GM19372 (cell line): Measurements from ENCODE around the gene TGFBR2.

Experiments used
- ATAC-seq: cut with Tn5 transposase; IDR thresholded peaks from one replicate; pipeline ENCODE4 v1.9.1; 2021; ENCODE audit warnings: mild to moderate bottlenecking, low read depth, moderate library complexity; ENCODE audit not compliant: unreplicated experiment

The TGFBR2 gene

GRCh38 chr3:30688776-30689641 is 82.6 kb downstream of the TGFBR2 start:
- ATAC-seq = no peak

DNA sequence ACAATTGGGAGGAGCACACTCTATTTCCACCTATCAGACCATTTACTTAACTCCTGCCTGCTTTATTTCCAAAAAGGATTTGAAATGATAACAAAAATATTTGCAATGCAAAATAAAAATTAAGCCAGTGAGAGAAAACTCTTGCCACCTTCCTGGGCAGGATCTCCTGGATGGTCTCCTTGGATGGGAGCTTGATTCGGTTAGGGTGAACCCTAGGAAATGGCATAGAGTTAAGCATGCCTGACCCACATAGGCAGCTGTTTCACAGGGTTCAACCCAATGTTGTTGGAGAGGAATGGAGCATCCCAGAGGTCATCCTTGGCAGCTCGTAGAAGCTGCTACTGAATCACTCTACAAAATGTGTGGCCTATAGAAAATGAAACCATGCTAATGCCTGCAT is 83.8 kb downstream of the TGFBR2 start:
- no peak for ATAC-seq

- no peak for ATAC-seq
Measured at GRCh38 chr3:30691249-30691880, 85.0 kb downstream of the TGFBR2 start.

GRCh38 chr3:30691944-30692343 is 85.5 kb downstream of the TGFBR2 start:
- ATAC-seq = no peak

GRCh38 chr3:30692498-30693130 is 86.2 kb downstream of the TGFBR2 start:
- ATAC-seq = no peak

DNA sequence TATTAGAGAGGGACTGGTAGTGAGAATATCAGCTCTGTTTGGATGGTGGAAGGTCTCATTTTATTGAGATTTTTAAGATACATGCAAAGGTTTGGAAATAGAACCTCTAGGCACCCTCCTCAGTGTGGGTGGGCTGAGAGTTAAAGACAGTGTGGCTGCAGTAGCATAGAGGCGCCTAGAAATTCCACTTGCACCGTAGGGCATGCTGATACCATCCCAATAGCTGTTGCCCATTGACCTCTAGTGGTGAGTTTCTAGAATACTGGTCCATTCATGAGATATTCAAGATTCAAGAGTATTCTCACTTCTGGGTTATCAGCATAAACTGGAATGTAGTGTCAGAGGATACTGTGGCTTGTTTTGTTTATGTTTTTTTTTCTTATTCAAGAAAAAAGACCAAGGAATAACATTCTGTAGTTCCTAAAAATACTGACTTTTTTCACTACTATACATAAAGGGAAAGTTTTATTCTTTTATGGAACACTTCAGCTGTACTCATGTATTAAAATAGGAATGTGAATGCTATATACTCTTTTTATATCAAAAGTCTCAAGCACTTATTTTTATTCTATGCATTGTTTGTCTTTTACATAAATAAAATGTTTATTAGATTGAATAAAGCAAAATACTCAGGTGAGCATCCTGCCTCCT is 87.2 kb downstream of the TGFBR2 start:
- ATAC-seq = peak; percentile 97

DNA sequence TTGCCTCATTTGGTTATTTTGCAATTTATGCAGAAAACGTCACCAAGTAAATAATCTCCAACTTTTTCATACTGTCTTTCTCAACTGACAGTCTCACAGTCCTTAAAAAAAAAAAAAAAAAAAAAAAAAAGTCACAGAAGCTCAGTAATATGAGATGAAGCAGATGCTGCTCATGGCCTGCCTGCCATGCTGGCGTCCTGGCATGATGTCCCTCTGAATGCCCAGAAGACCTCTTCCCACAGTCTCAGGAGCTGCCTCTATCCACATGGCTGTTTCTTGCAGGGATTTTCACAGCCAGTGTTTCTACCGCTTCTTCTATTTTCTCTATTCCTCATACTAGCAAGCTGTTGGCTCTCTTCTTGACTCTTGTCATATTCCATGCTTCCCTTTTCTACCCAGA is 87.7 kb downstream of the TGFBR2 start:
- ATAC-seq = no peak

DNA sequence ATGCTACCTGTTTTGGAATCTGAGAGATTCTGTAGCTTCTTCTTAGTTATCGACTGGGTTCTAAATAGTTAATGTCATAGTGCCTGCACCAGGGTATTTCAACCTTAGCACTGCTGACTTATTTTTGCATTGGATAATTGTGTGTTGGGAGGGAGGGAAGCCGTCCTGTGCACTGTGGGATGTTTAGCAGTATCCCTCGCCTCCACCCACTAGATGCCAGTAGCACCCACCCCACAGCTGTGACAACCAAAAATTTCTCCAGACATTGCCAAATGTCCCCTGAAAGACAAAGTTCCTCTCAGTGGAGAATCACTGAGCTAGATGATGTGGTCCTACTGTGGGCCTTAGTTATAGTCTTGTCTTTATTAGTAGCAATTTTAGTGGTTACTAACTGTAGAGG is 88.3 kb downstream of the TGFBR2 start:
- no peak for ATAC-seq

DNA sequence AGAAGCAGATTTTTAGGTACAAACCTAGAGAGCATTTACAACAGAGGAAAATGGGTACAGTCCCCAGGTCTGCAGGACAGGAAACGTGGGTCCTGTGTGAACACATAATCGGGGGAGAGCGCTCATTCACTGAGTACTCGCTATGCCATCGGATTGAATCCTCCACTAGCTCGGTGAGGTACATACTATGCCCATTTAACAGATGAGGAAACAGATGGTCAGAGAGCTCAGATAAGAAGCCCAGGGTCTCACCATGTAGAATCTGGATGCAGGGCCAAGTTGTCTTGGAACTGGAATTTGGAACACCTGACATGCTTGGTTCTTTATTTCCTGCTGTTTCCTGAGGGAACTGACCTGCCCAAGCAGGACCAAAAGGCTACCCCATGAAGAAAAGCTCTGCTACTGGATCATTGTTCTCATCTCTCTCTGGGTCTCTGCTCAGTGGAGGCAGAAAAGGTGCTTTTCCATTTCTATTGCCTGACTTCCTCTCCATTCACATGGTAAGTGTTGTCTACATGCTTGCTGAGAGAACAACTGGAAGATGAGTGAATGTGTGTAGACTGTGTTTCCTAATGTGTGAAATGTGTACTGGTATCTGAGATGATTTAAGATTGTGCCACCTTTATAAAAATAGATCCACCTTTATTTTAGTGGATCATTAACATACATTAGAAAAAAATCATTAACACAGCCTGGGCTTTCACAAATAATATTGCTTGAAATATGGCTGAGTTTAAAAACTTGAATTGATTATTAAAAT is 89.1 kb downstream of the TGFBR2 start:
- ATAC-seq = no peak

GRCh38 chr3:30696403-30696819 is 90.0 kb downstream of the TGFBR2 start:
- ATAC-seq = no peak

GRCh38 chr3:30696896-30697295 is 90.5 kb downstream of the TGFBR2 start:
- ATAC-seq = no peak

GRCh38 chr3:30698549-30698948 is 92.1 kb downstream of the TGFBR2 start:
- no peak for ATAC-seq

DNA sequence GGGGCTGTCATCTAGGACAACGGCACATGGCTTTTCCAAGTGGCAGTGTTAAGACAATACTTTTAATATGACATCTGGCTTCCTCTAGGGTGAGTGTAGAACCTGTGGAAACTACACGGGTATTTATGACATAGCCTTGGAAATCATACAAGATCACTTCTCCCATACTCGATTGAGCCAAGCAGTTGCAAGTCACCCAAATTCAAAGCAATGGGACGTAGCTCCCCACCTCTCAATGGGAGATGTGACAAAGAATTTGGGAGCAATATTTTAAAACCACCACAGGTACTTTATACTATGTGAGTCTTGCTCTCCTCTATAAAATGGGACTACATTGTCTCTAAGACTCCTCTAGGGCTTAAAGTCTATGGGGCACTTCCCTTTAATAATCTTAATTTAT is 93.5 kb downstream of the TGFBR2 start:
- no peak for ATAC-seq

- ATAC-seq = no peak
Measured at GRCh38 chr3:30700702-30701321, 94.4 kb downstream of the TGFBR2 start.

GRCh38 chr3:30702038-30702827 is 95.8 kb downstream of the TGFBR2 start:
- ATAC-seq = no peak

- ATAC-seq = no peak
Measured at GRCh38 chr3:30702828-30703397, 96.5 kb downstream of the TGFBR2 start.

- no peak for ATAC-seq
Measured at GRCh38 chr3:30704931-30705890, 98.8 kb downstream of the TGFBR2 start.

GRCh38 chr3:30707825-30708224 is 101.4 kb downstream of the TGFBR2 start:
- no peak for ATAC-seq
